Esophagus muscularis mucosa (tissue), 4 donors: Measurements from ENCODE around the gene TENM4. TPM values are rescaled to one million over a fixed set of nuclear protein-coding genes. Genes with fewer than 3 reads are reported as not detected.
"Not testable (repeated sequence)": the region's sequence is repeated elsewhere in the genome, so short reads cannot be mapped to it uniquely, and the experiment has no call there.

Experiments used
- DNase-seq: peaks from one replicate; pipeline ENCODE4 v3.0.0-alpha.2; 2017; ENCODE audit errors: extremely low spot score
- H3K27ac ChIP-seq, 4 donors: fragments of 200-600 bp; sonication (generic); replicated peaks in 1 of 4; 1 replicate in 3 of 4; 2 replicates in 1 of 4; pipeline ENCODE4 v1.5.1; 2016 to 2019; ENCODE audit warnings: mild to moderate bottlenecking in 1 of 4
- H3K27me3 ChIP-seq, 4 donors: fragments of 200-600 bp; sonication (generic); one replicate each; pipeline versions ENCODE4 v1.5.1 to v1.6.0; 2016 to 2019
- H3K36me3 ChIP-seq, 4 donors: fragments of 200-600 bp; sonication (generic); one replicate each; pipeline ENCODE4 v1.5.1; 2016 to 2019
- H3K4me1 ChIP-seq, 4 donors: fragments of 200-600 bp; sonication (generic); one replicate each; pipeline ENCODE4 v1.5.1; 2016 to 2019
- H3K4me3 ChIP-seq, 4 donors: fragments of 200-600 bp; sonication (generic); 1 replicate in 2 of 4; 2 replicates in 2 of 4; pipeline ENCODE4 v1.5.1; 2016 to 2019; ENCODE audit warnings: mild to moderate bottlenecking in 4 of 4, moderate library complexity in 1 of 4
- H3K9me3 ChIP-seq, 4 donors: fragments of 200-600 bp; sonication (generic); 1 replicate in 3 of 4; 2 replicates in 1 of 4; pipeline ENCODE4 v1.5.1; 2016 to 2019
- EP300 ChIP-seq: sonication (generic); formaldehyde crosslinking; IDR thresholded peaks from one replicate; pipeline ENCODE4 v1.6.1; 2017; ENCODE audit warnings: antibody characterized with exemption
- POLR2A ChIP-seq: fragments of 450-650 bp; IDR thresholded peaks from one replicate; pipeline ENCODE4 v1.6.1; 2017; ENCODE audit warnings: antibody characterized with exemption, moderate library complexity, mild to moderate bottlenecking, low read depth
- POLR2AphosphoS5 ChIP-seq, 2 donors: sonication (generic); formaldehyde crosslinking; IDR thresholded peaks; one replicate each; pipeline ENCODE4 v1.6.1; 2017; ENCODE audit warnings: antibody characterized with exemption in 2 of 2
- WGBS: methylation state at CpG from one replicate; pipeline ENCODE4 v1.1.5; 2018; 5-methylcytosine and 5-hydroxymethylcytosine counted together
- intact Hi-C: fragments of 100-400 bp; cut with DNase I; formaldehyde crosslinking; loops from one replicate; pipeline ENCODE4 v1.15.1; 2023
- total RNA-seq, 4 donors: library from RNA; depleted of rRNA; stranded (reverse); fragments of >200 nt; gene quantifications; one replicate each; pipeline versions ENCODE4 v1.1.0 to v1.2.1, GENCODE V29; 2016
- TF ChIP-seq, protein P1 (sequence below), 3 experiments: fragments of 200-600 bp in 2 of 3; fragments of 450-650 bp in 1 of 3; sonication (generic) in 2 of 3; IDR thresholded peaks; one replicate each; pipeline ENCODE4 v1.5.1; 2017 to 2019; ENCODE audit warnings: antibody characterized with exemption in 3 of 3, mild to moderate bottlenecking in 2 of 3, moderate library complexity in 1 of 3

TENM4 gene
- total RNA-seq, 4 donors from 2014 or later: 4.1 to 9.6 (median 8.0) TPM

- Histone ChIP-seq H3K36me3 (no peaks in the 10 kb centered on the region), H3K4me3 (no peak overlapping the region), H3K4me1 (peaks cover 0 to 6% (median 4%) of the 10 kb centered on the region in 4 donors), H3K9me3 (no peaks in the 10 kb centered on the region), H3K27ac (no peak overlapping the region), H3K27me3 (no peaks in the 10 kb centered on the region)
- intact Hi-C loops: loop anchor here (10.0 kb wide), 3 partner anchors 153 to 463 kb away; no protein-coding TSS in a partner anchor
- TF ChIP-seq EP300 (no peak), POLR2AphosphoS5 (IDR thresholded peaks at IDR 0.05) (no peak), POLR2A (no peak)
- TF ChIP-seq, protein P1, sequence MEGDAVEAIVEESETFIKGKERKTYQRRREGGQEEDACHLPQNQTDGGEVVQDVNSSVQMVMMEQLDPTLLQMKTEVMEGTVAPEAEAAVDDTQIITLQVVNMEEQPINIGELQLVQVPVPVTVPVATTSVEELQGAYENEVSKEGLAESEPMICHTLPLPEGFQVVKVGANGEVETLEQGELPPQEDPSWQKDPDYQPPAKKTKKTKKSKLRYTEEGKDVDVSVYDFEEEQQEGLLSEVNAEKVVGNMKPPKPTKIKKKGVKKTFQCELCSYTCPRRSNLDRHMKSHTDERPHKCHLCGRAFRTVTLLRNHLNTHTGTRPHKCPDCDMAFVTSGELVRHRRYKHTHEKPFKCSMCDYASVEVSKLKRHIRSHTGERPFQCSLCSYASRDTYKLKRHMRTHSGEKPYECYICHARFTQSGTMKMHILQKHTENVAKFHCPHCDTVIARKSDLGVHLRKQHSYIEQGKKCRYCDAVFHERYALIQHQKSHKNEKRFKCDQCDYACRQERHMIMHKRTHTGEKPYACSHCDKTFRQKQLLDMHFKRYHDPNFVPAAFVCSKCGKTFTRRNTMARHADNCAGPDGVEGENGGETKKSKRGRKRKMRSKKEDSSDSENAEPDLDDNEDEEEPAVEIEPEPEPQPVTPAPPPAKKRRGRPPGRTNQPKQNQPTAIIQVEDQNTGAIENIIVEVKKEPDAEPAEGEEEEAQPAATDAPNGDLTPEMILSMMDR (IDR thresholded peaks at IDR 0.05): no peak
- WGBS: 46% methylated on average over 1 of the region's 1 CpG
- no peak for DNase-seq
These were observed 799.3 kb downstream of the TENM4 start for GRCh38 chr11:78641541-78641940.

GRCh38 chr11:78638704-78639380 lies 802.0 kb downstream of the TENM4 start:
- H3K36me3 ChIP-seq: no peaks in the 10 kb centered on the region
- no peak for TF ChIP-seq POLR2A
- TF ChIP-seq POLR2AphosphoS5 (IDR thresholded peaks at IDR 0.05): no peak
- no peak for TF ChIP-seq EP300
- TF ChIP-seq, protein P1 (IDR thresholded peaks at IDR 0.05): no peak
- 98% methylated on average over 5 of the region's 26 CpGs for WGBS
- no peak overlapping the region for H3K4me3 ChIP-seq
- H3K27ac ChIP-seq: no peak overlapping the region
- H3K27me3 ChIP-seq: peaks cover 0 to 5% (median 0%) of the 10 kb centered on the region in 4 donors
- peak; percentile 47 for DNase-seq
- intact Hi-C loops: no loop called here
- H3K9me3 ChIP-seq: peaks cover 0 to 9% (median 0%) of the 10 kb centered on the region in 4 donors
- H3K4me1 ChIP-seq: no peaks in the 10 kb centered on the region

DNA sequence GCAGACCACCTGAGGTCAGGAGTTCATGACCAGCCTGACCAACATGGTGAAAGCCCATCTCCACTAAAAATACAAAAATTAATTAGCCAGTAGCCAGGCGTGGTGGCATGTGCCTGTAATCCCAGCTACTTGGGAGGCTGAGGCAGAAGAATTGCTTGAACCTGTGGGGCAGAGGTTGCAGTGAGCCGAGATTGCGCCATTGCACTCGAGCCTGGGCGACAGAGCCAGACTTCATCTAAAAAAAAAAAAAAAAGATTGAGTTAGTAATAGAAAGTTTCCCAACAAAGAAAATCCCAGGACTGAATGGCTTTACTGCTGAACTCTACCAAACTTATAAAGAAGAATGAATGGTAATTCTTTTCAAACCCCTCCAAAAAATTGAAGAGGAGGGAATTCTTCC lies 803.3 kb downstream of the TENM4 start:
- 92% methylated on average over 5 of the region's 5 CpGs for WGBS
- intact Hi-C loops: not testable (repeated sequence)
- H3K9me3 ChIP-seq: peaks cover 0 to 11% (median 0%) of the 10 kb centered on the region in 4 donors

GRCh38 chr11:78635814-78636506 lies 804.9 kb downstream of the TENM4 start:
- peaks cover 0 to 11% (median 0%) of the 10 kb centered on the region in 4 donors for H3K9me3 ChIP-seq
- no peaks in the 10 kb centered on the region for H3K36me3 ChIP-seq
- H3K4me1 ChIP-seq: no peaks in the 10 kb centered on the region
- intact Hi-C loops: no loop called here
- TF ChIP-seq EP300 (no peak), POLR2A (no peak), POLR2AphosphoS5 (IDR thresholded peaks at IDR 0.05) (no peak)
- TF ChIP-seq, protein P1 (IDR thresholded peaks at IDR 0.05): no peak
- DNase-seq: no peak
- WGBS: 86% methylated on average over 1 of the region's 1 CpG
- no peak overlapping the region for H3K4me3 ChIP-seq
- H3K27me3 ChIP-seq: peaks cover 0 to 5% (median 0%) of the 10 kb centered on the region in 4 donors
- no peak overlapping the region for H3K27ac ChIP-seq

More for the DNA sequence above, 803.3 kb downstream of the TENM4 start:
- not testable (repeated sequence) for H3K27me3 ChIP-seq, H3K36me3 ChIP-seq, H3K4me3 ChIP-seq, DNase-seq, H3K4me1 ChIP-seq, H3K27ac ChIP-seq

GRCh38 chr11:78633516-78634310 lies 807.1 kb downstream of the TENM4 start:
- peak; percentile 62 for DNase-seq
- WGBS: 100% methylated on average over 1 of the region's 7 CpGs

More at GRCh38 chr11:78633516-78634310, 807.1 kb downstream of the TENM4 start:
- Histone ChIP-seq H3K27ac (no peak overlapping the region), H3K9me3 (peaks cover 0 to 29% (median 16%) of the 10 kb centered on the region in 4 donors), H3K4me3 (no peak overlapping the region), H3K36me3 (no peaks in the 10 kb centered on the region), H3K4me1 (no peaks in the 10 kb centered on the region), H3K27me3 (peaks cover 0 to 5% (median 0%) of the 10 kb centered on the region in 4 donors)
- TF ChIP-seq POLR2A (no peak), EP300 (no peak), POLR2AphosphoS5 (IDR thresholded peaks at IDR 0.05) (no peak)
- TF ChIP-seq, protein P1 (IDR thresholded peaks at IDR 0.05): no peak
- intact Hi-C loops: no loop called here
